ACHN (cell line): ENCODE measurements around the gene KLC4.
A peak's percentile ranks its signal among the peaks of the same experiment; 100 is the strongest.
"Not testable (repeated sequence)": the region's sequence is repeated elsewhere in the genome, so short reads cannot be mapped to it uniquely, and the experiment has no call there.

Experiments used
- DNase-seq: peaks from one replicate; pipeline ENCODE4 v3.0.0-alpha.2; 2015
- in situ Hi-C: cut with HindIII; loops from 2 replicates; pipeline ENCODE4 v1.10.0; 2017; ENCODE audit warnings: low sequenced_read_pairs, low pct_ligation_motif_present, low pct_unique_long_range_greater_than_20kb

Gene KLC4

DNA sequence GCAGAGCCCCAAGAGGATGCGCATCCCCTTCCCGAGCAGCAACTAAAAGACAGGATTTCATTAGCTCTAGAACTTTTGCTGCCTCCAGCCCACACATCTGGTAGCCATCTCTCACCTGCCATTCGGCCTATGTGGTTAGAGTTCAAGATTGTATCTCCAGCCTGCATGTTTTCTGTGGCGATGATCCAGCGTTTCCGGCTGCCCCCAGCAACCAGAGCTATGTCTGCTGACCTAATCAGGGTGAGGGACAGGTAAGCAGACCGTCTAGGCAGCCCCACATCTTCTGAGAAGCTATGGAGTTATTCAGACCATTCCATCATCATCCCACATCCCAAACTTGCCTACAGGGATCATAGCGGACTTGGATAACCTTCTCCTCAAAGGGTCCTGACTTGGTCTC, 3.5 kb upstream of the KLC4 start:
- no peak for DNase-seq
- in situ Hi-C loops: no loop called here

DNA sequence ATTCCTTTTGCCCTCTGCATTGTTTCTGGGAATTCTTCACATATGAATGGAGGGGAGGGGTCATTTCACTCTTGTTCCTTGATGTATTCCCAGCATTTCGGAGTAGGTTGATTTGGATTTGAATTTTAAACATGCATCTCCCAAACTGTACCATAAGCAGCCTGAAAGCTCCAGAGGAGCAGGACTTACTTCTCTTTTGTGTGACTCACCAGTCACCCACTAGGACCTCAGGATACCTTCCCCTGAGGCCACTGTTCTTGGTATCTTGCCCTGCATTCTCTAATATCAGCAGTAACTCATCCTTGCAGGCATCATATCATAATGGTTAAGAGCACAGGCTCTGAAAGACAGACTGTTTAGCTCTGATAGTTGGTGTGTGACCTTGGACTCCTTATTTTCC, 900 bp upstream of the KLC4 start:
- no peak for DNase-seq
- in situ Hi-C loops: no loop called here

DNA sequence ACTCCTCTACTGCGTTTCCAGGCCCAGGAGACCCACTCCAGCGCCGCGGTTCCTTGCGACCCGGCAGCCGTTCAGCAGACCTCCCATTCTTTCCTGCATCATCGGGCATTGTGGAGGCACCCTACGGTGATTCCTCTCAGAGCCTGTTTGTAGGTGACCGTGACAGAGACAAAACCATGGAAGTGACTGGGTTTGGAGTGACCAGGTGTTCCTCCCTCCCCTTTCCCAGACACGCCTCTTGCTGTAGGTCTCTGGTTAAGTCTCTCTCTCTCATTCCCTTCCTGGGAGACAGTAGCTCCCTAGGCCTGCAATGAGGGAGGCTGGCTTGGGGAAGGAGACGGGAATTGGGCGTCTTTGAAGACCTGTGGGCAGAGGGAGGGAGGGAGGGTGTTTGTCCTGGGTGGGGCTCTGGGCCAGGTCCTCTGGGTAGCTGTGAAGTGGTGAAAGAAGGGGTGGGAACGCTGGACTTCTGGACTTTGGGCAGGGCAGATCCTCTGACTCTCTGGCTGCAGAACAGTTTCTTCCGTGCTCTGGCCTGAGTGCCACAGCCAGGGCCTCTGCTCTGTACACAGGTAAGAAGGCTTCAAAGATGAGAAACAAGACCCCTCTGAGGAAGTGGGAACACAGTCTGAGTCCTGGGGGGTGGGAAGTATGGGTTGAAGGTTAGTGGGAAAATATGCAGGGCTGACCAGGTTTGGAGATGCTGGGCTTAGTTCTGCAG, 763 bp downstream of the KLC4 start:
- in situ Hi-C loops: no loop called here
- DNase-seq: peak; percentile 25

- in situ Hi-C loops: no loop called here
- DNase-seq: no peak
Observed at GRCh38 chr6:43060755-43061633, 1.6 kb downstream of the KLC4 start.

DNA sequence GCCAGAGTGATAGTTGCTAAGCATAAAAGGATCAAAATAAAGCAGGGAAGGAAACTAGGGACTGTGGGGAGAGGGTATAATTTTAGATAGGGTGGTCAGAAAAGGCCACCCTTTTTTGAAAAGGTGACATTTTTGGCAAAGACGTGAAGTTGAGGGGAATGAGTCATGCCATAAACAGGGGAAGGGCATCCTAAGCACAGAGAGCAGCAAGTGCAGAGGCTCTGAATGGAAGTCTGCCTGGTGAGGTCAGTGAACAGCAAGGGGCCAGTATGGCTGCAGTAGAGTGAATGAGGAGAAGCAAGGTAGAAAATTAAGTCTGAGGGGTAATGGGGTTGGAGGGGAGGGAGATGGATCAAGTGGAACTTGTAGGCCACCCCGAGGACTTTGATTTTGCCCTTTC, 2.4 kb downstream of the KLC4 start:
- in situ Hi-C loops: no loop called here
- no peak for DNase-seq

- DNase-seq: no peak
- in situ Hi-C loops: no loop called here
Observed at GRCh38 chr6:43062818-43063217, 3.4 kb downstream of the KLC4 start.

DNA sequence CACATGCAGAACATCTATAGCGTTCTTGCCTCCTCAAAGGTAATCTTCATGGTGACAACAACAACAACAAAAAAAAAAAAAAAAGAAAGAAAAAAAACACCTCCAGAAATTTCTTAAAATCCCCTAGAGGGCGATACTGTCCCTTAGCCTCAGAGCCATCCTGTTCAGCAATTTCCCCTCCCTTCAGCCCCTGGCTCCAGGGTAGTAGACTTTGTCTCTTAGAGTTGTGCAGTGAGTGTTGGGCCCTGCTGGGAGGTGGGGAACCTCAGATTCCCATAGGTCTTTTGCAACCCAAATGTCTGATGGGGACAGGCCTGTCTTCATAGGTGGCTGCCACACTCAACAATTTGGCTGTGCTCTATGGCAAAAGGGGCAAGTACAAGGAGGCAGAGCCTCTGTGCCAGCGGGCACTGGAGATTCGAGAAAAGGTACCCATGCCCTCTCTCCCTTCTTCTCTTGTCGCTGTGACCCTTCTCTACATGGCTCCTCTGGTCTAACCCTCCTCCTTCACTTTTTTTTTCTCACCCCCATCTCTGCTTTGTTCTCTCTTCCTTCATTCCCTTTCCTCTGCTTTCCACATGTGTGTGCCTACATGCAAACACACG, 10.7 kb downstream of the KLC4 start:
- in situ Hi-C loops: no loop called here
- DNase-seq: peak; percentile 54

DNA sequence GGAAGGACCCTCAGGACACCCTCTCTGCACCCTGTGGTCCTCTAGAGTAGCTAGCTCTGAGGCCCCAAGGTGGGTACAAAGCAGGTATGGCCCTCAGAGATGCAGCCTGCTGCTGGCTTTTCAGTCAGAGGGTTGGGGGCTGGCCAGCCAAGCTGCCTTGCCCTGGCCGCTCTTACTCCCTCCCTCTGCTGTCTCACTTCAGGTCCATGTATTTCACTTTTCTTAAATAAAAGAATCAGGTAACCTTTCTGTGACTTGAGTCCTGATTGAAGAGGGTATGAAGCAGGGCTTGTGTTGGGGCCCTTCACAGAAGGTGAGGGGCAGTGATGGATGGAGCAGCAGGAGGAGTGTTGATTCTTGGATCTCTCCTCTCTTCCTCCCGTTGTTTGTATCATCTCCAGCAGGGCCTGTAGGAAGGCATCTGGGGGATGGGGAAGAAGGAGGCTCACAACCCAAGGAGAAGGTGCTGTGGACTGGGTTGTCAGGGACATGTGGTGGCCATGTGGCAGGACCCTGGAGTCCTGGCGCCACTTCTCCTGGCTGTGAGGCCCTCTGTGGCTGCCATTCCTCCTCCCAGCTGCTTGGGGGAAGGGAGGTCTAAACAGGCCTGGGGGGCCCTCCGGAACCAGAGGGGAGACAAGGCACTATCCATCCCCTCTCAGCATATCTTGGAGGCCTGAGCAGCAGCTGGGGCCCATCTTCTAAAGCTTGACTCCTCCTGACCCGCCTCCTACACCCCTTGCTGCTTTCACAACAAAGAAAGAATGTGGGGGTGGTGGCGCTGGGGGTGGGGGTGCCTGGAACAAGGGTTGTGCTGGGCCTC, 15.6 kb downstream of the KLC4 start:
- in situ Hi-C loops: no loop called here

GRCh38 chr6:43075670-43076463, 16.4 kb downstream of the KLC4 start, which contains the start of gene PTK7:
Gene PTK7 (plus strand): TSS chr6:43076314. CDS start chr6:43076489, 175 bp downstream.
- DNase-seq: peak; percentile 46
- in situ Hi-C loops: no loop called here

More for the DNA sequence above, 15.6 kb downstream of the KLC4 start:
- DNase-seq: no peak

GRCh38 chr6:43076464-43077332, 17.3 kb downstream of the KLC4 start:
- in situ Hi-C loops: no loop called here
- DNase-seq: peak; percentile 32

GRCh38 chr6:43077333-43077809, 17.9 kb downstream of the KLC4 start:
- DNase-seq: no peak
- in situ Hi-C loops: no loop called here

DNA sequence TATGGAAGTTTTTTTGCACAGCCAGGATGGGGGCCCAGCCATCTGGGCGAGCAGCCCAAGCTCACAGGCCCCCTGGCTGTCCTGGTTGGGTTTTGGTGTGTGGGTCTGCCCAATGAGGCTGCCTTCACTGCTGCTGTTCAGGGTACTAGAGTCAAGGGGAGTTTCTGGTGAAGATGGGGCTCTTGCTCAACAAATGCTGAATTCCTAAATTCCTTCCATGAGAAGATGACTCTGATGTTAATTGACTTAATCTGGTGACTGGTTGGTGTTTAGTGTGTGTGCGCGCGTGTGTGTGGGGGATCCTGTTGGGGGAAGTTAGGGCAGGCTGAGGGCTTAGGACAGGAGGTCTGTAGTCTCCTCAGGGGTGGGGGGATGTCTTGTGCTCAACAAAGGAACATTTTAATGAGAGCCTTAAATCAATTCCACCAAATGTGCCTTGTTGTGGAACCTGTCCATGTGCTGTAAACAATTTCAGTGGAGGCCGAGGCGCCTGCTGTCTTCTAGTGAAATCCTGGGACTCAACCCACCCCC, 18.6 kb downstream of the KLC4 start:
- DNase-seq: no peak
- in situ Hi-C loops: no loop called here

DNA sequence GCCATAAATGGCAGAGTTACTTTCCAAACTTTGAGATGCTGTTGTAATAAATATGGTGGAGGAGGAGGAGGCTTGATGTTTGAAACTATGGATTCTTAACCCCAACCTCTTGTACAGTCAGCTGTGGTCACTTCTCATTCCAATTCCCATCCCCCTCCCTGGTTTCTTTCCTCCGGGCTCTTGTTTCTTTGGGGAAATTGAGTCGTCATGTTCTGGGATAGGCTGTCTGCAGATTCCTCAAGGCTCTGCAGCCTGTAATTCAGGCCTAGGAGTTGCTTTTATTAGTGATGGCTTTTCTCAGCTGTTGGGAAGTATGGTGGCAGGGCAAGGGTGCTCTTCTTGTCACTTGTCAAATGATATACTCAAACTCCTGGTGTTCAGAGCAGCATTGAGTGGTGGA, 19.3 kb downstream of the KLC4 start:
- DNase-seq: no peak
- in situ Hi-C loops: no loop called here

GRCh38 chr6:43081043-43081442, 21.6 kb downstream of the KLC4 start:
- in situ Hi-C loops: no loop called here
- DNase-seq: no peak

- in situ Hi-C loops, DNase-seq: not testable (repeated sequence)
Observed at GRCh38 chr6:43081922-43082321, 22.5 kb downstream of the KLC4 start.

DNA sequence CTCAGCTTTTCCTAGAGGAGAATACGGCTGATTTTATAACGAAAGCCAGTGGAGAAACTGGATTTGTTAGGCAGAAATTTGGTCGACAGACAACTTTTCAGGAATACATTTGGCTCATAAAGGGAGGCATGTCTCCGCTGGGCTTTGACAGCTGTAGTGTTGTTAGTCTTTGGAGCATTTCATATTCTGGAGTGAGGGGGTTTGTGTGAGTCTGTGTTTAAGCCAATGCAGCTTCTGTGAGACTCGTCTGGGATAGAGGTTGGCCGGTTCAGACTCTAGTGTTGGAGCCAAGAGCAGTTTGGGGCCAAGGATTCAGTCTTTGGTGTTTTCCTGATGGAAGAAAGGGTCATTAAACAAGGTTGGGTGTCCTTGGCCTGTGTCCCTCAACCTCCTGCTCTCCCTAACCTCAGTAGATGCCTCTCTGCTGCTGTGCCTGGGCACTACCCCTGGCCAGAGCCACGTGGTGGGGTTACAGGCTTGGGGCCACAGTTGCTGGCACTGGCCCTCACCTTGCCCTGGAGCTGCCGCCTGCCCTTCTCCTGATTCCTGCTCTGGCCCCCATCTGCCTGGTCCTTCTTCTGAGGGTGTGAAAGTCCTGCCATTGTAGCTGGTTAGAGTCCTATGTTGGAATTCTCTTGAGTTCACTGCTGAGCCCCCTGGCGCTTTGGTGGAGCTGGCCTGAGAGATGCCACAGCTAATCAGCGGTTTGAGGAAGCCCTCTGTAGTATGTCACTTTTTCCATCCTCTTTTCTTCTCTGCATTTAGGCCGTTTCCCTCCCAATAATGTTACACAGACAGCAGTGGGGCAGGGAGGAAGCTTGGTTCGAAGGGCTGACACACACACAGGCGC, 23.6 kb downstream of the KLC4 start:
- no peak for DNase-seq
- in situ Hi-C loops: no loop called here
